Adipocyte (in vitro differentiated cells): ENCODE measurements around the gene CRACR2B.

Experiments used
- DNase-seq: peaks from one replicate; pipeline ENCODE4 v3.0.0-alpha.2; 2015; ENCODE audit warnings: low read depth
- H3K27me3 ChIP-seq: replicated peaks from 2 replicates; pipeline ENCODE4 v1.7.0; 2013; ENCODE audit warnings: mild to moderate bottlenecking, low read length, moderate library complexity; ENCODE audit not compliant: control insufficient read depth, insufficient read depth
- H3K36me3 ChIP-seq: 2 replicates; pipeline ENCODE4 v1.7.0; 2013; ENCODE audit warnings: low read length, mild to moderate bottlenecking, moderate library complexity; ENCODE audit not compliant: control insufficient read depth, insufficient read depth, severe bottlenecking
- H3K4me1 ChIP-seq: 2 replicates; pipeline ENCODE4 v1.7.0; 2013; ENCODE audit warnings: mild to moderate bottlenecking, low read length, moderate library complexity; ENCODE audit not compliant: control insufficient read depth, insufficient read depth
- H3K4me3 ChIP-seq: 2 replicates; pipeline ENCODE4 v1.7.0; 2013; ENCODE audit warnings: mild to moderate bottlenecking, low read length, moderate library complexity
- H3K9ac ChIP-seq: 2 replicates; pipeline ENCODE4 v1.7.0; 2013; ENCODE audit warnings: mild to moderate bottlenecking, low read length, moderate library complexity
- H3K9me3 ChIP-seq: 2 replicates; pipeline ENCODE4 v1.7.0; 2013; ENCODE audit warnings: mild to moderate bottlenecking, low read length, moderate library complexity; ENCODE audit not compliant: control insufficient read depth

The CRACR2B gene

DNA sequence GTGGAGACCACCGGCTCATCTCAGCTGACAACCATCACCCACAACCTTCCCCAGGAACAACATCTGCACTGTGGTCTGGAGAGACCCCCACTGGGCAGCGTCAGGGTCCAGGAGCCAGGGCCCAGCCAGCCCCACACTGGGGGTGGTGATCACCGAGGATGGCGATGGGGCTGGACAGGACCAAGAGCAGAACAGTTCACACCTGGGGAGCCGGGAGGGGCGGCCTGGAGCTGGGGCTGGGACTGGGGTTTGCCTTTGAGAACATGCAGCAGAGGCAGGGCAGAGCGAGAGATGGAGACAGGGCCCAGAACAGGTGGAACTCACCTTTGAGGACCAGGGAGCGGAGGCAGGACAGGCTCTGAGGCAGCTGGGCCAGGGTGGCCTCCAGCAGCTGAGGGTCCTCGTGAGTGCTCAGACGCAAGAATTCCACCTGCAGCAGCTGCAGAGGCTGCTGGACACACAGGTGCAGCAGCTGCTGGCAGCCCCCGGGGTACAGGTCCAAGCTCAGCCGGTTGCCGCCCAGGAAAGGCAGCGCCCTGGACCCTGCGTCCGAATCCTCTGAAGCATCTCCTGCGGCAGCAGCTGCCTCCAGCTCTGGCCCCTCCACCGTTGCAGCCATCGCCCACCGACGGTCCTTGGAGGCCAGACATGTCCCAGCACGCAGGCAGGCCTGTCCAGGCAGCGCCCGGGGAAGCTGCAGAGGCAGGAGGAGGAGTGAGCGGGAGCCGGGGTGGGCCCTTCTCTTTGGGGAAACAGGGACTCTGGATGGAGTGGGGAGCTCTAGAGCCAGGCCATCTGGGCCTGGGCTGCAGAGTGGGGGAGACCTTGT lies 23.7 kb upstream of the CRACR2B start:
- DNase-seq, result peak; percentile 33
- Histone ChIP-seq H3K9me3 (no peaks in the 10 kb centered on the region), H3K4me1 (peaks cover 26% of the 10 kb centered on the region), H3K9ac (peak overlapping the region; percentile 88), H3K4me3 (peak overlapping the region; percentile 82), H3K36me3 (peaks cover 33% of the 10 kb centered on the region), H3K27me3 (no peaks in the 10 kb centered on the region)

DNA sequence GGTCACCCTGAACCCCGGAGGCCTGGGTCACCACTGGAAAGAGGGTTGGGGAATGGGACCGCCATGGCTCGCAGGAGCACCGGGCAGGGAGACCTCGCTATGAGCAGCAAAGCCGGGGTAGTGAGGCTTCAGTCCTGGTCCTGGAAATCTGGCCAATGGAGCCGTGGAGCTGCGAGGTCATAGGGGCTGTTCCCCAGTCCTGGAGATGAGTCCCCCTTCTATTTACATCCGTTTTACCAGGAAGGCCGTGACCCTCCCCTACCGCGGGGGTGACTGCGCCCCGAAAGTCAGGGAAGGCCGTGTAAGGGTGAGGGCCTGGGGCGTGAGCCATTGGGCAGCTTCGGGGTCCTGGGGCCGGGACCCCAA lies 23.1 kb upstream of the CRACR2B start:
- DNase-seq, result no peak
- Histone ChIP-seq H3K9me3 (no peaks in the 10 kb centered on the region), H3K36me3 (peaks cover 29% of the 10 kb centered on the region), H3K4me3 (peak overlapping the region; percentile 82), H3K4me1 (peaks cover 26% of the 10 kb centered on the region), H3K9ac (peak overlapping the region; percentile 88), H3K27me3 (no peaks in the 10 kb centered on the region)

DNA sequence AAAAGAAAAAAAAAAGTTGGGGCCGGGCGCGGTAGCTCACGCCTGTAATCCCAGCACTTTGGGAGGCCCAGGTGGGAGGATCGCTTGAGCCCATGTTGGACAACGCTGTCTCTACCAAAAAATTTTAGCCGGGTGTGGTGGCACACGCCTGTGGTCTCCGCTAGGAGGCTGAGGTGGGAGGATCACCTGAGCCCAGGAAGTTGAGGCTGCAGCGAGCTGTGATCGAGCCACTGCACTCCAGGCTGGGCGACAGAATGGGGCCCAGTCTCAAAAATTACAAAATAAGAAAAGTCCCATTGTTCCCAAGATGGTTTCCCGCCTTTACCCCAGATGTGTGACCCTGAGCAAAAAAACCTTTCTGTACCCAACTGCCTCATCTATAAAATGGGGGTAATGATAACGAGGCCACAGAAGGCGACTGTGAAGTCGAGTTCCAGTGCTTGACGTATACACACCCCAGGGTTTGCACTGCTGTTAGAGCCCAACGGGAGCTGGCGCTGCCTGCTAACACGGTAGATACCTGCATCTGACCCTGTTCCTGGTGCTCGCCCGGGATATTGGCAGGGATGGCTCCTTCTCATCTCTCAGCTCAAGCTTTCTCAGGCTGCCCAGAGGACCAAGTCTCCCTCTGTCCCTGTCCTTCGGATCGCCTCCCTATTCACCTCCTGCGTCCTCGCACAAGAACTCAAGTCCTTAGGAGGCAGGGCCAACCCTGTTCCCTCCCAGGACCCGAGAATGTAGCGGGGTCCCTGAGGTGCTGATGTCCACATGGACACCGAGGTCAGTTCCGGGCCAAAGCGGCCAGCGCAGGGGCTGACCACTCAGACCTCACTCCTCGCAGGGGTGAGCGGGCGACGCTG lies 19.1 kb upstream of the CRACR2B start:
- Histone ChIP-seq H3K36me3 (peaks cover 31% of the 10 kb centered on the region), H3K9ac (peak overlapping the region; percentile 99), H3K4me1 (peaks cover 51% of the 10 kb centered on the region), H3K27me3 (no peaks in the 10 kb centered on the region), H3K4me3 (peak overlapping the region; percentile 89), H3K9me3 (no peaks in the 10 kb centered on the region)
- no peak for DNase-seq

DNA sequence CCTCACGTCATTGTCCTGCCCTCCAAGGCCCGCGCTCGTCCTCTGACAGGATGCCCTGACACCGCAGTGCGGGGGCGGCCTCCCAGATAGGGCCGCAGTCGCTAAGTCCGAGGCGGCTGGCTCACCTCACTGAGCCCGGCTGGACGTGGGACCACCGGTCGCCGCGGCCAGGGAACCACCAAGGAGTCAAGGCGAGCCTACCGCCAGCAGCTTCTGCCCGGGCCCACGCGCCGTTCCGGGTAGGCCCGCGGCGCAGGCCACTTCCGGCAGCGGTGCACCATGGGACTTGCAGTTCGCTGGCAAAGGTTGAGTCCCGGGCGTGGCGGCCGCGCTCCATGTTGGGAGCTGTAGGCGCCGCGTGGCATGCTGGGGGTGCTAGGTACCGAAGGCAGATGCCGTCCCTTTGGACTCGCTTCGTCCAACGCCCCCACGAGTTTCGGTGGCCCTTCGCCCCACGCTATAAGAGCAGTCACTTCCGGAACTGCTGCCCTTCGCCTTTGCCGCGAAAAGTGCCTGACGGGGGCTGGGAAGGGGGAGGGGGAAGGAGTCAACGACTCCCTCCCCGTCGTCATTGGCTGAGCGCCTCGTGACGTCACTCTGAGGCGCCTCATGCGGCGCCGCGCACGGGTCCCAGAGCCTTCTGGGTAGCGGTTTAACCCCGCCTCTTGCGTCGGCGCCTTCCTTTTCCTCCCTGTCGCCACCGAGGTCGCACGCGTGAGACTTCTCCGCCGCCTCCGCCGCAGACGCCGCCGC lies 18.3 kb upstream of the CRACR2B start, which contains the start of gene RPLP2:
Gene RPLP2, plus strand, starts transcription at position 681 of the 753 bp plus-strand sequence. CDS start 268 bp downstream, outside the sequence.
- Histone ChIP-seq H3K27me3 (no peaks in the 10 kb centered on the region), H3K9ac (peak within 1 kb of the TSS; percentile 99), H3K4me3 (peak within 1 kb of the TSS; percentile 89), H3K4me1 (peaks cover 47% of the 10 kb centered on the region), H3K36me3 (peaks cover 34% of the 10 kb centered on the region), H3K9me3 (no peaks in the 10 kb centered on the region)
- peak; percentile 99 for DNase-seq

DNA sequence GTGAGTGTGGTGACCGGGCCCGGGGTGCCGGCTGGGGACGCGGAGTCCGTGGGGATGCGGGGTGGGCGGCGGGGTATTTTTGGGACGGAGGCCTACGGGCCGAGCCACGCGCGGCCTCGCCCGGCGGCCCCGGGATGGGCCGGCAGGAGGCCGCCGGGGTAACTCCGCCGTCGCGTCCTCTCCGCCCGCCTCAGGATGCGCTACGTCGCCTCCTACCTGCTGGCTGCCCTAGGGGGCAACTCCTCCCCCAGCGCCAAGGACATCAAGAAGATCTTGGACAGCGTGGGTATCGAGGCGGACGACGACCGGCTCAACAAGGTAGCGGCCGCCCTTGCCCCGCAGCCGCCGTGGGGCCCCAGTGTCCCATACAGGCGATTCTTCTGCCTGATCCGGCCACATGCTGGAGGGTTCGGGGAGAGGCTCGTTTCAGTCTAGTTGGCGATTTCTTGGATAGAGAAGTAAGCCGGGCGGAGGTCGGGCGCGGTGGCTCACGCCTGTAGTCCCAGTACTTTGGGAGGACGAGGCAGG lies 17.6 kb upstream of the CRACR2B start:
- H3K4me3 ChIP-seq, result peak overlapping the region; percentile 89
- H3K4me1 ChIP-seq, result peaks cover 44% of the 10 kb centered on the region
- H3K9ac ChIP-seq, result peak overlapping the region; percentile 99
- DNase-seq, result no peak
- H3K36me3 ChIP-seq, result peaks cover 34% of the 10 kb centered on the region
- H3K9me3 ChIP-seq, result no peaks in the 10 kb centered on the region
- H3K27me3 ChIP-seq, result no peaks in the 10 kb centered on the region

DNA sequence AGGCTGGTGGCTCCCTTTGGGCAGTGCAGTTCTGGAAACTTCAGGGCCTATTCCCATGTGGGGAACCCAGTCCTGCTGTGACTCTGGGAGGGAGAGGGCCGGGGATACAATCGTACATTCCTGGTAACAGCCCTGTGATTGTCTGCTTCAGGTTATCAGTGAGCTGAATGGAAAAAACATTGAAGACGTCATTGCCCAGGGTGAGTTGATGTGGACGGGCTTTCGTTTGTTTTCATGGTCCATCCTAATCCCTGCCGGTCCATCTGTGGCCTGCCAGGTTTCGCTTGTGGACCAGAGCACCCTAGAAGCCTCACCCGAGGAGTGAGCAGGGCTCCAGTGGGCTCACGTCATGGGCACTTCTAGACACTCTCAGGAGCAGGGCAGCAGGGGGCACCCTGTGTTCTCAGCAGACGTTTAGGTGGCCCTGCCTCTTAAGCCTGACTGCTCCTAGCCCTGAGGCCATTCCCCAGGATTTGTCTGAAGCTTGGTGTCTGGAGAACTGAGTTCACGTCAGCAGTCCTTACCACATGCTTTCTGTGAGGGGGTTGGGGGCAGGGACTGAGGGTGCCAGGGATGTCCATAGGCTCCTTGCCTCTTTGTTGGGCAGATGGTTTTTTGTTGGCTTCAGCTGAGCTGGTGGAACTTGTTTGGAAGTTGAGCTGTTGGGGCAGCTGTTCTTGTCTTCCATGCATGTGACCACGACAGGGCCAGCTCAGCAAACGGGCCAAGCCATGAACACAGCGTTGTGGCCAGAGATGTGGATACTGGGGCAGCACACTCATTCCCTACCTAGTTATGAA lies 16.1 kb upstream of the CRACR2B start:
- Histone ChIP-seq H3K4me3 (peak overlapping the region; percentile 89), H3K9ac (peak overlapping the region; percentile 99), H3K27me3 (no peaks in the 10 kb centered on the region), H3K4me1 (peaks cover 45% of the 10 kb centered on the region), H3K36me3 (peaks cover 34% of the 10 kb centered on the region), H3K9me3 (no peaks in the 10 kb centered on the region)
- peak; percentile 25 for DNase-seq

DNA sequence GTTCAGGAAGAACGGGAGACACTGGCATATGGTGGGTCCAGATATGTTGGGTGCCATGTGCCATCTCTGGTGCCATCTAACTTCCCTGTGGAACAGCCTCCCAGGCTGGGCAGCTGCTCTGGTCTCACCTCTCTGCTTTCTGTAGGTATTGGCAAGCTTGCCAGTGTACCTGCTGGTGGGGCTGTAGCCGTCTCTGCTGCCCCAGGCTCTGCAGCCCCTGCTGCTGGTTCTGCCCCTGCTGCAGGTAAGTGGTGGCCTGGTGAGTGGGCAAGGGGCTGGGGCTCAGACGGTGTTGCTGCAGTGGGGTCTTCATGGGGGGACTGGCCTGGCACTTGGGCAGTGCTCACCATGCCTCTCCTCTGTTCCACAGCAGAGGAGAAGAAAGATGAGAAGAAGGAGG lies 15.3 kb upstream of the CRACR2B start:
- Histone ChIP-seq H3K4me3 (peak overlapping the region; percentile 89), H3K4me1 (peaks cover 45% of the 10 kb centered on the region), H3K27me3 (no peaks in the 10 kb centered on the region), H3K9me3 (no peaks in the 10 kb centered on the region), H3K36me3 (peaks cover 34% of the 10 kb centered on the region), H3K9ac (peak overlapping the region; percentile 99)
- DNase-seq, result no peak

DNA sequence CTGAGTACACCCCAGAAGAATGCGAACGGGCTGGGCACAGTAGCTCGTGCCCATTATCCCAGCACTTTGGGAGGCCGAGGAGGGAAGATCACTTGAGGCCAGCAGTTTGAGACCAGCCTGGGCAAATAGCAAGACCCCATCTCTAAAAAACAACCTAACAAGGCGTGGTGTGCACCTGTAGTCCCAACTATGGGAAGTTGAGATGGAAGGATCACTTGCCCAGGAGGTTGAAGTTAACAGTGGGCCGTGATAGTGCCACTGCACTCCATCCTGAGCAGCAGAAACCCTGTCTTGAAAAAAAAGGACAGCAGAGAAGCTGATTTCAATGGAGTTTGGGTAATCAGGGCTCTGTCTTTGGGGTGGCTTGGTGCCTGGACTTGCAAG lies 14.7 kb upstream of the CRACR2B start:
- H3K9me3 ChIP-seq, result no peaks in the 10 kb centered on the region
- no peaks in the 10 kb centered on the region for H3K27me3 ChIP-seq
- peaks cover 45% of the 10 kb centered on the region for H3K4me1 ChIP-seq
- peak overlapping the region; percentile 99 for H3K9ac ChIP-seq
- DNase-seq, result no peak
- H3K36me3 ChIP-seq, result peaks cover 34% of the 10 kb centered on the region
- H3K4me3 ChIP-seq, result peak overlapping the region; percentile 89

DNA sequence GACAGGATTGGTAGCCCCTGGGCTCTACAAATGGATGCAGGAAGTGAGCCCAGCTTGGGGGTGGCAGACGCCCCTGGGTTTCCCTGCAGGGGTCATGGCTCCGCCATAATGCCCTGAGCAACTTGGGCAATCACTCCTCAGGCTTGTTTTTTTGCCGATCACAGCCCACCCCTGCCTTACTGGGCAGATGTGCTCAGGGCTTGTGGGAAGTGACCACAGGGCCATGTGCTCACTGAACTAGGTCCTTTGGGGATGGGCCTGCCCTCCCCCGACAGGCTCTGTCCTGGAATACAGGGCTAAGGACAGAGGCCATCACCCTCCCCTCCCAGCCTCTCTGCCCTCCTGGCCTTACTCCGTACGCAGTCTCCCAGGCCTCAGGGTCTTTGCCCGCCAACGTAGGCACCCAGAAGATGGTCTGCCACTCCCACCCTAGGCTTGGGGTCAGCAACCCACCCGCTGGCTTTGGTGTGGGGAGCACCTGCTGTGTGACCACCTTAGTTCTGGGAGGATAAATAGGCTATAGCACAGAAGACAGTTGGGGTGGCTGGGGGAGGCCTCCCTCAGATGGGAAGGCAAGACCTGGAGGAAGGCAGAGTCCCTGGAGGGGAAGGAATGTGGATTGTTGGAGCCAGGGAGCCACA lies 14.1 kb upstream of the CRACR2B start:
- peaks cover 46% of the 10 kb centered on the region for H3K4me1 ChIP-seq
- H3K9ac ChIP-seq, result peak overlapping the region; percentile 99
- H3K4me3 ChIP-seq, result no peak overlapping the region
- no peaks in the 10 kb centered on the region for H3K27me3 ChIP-seq
- DNase-seq, result no peak
- peaks cover 34% of the 10 kb centered on the region for H3K36me3 ChIP-seq
- no peaks in the 10 kb centered on the region for H3K9me3 ChIP-seq
